Left ventricle myocardium superior (tissue), 1 donor: Measurements from ENCODE around the gene MTF2. TPM values are rescaled to one million over a fixed set of nuclear protein-coding genes. Genes with fewer than 3 reads are reported as not detected.
"Not testable (repeated sequence)": the region's sequence is repeated elsewhere in the genome, so short reads cannot be mapped to it uniquely, and the experiment has no call there.

ENCODE experiments used
- ATAC-seq: fragments of 200-7000 bp; cut with Tn5 transposase; one replicate; pipeline ENCODE4 v1.9.1; 2020; ENCODE audit warnings: mild to moderate bottlenecking, moderate library complexity
- DNase-seq: peaks from one replicate; pipeline ENCODE4 v3.0.0-alpha.2; 2020
- intact Hi-C: fragments of 100-400 bp; cut with micrococcal nuclease; formaldehyde crosslinking; loops from one replicate; pipeline ENCODE4 v1.11.0; 2022
- total RNA-seq: library from RNA; stranded (reverse); fragmentation: NEBNext Ultra II Directional; extraction: Animal tissue kit (Norgen Biotek cat#: 25700); gene quantifications from one replicate; pipeline ENCODE4 v1.2.1, GENCODE V29; 2021
- donor health status: DM: no; HTN: yes; CAD: no; lungs with severe emphysema.

Gene MTF2
- total RNA-seq, 1 donor from 2014 or later: 8.7 TPM

DNA sequence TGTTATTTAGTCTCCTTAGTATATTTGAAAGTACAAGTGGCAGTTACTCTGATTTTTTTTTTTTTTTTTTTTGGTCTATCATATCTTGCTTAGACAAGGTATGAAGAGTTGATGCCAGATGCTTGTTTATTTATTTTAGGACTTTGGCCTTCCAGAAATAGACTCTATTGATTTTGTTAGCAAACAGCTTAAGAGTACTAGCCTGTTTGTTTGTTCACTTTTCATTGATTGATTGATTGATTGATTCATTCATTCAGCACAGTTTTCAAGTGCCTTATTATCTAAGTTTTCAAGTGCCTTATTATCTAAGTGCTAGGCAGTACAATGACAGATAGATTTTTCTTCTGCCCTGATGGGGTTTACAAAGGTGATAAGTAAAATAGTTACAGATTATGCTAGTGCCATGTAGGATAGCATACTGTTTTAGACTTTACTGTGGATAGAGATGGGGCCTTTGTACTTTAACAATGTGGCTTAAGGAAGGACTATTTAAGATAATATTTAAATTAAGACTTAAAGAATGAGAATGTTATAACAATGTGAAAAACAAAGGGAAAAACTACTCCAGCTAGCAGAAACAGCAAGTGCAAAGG lies 50.5 kb downstream of the MTF2 start:
- intact Hi-C loops: no loop called here
- no peak for ATAC-seq
- DNase-seq: no peak

DNA sequence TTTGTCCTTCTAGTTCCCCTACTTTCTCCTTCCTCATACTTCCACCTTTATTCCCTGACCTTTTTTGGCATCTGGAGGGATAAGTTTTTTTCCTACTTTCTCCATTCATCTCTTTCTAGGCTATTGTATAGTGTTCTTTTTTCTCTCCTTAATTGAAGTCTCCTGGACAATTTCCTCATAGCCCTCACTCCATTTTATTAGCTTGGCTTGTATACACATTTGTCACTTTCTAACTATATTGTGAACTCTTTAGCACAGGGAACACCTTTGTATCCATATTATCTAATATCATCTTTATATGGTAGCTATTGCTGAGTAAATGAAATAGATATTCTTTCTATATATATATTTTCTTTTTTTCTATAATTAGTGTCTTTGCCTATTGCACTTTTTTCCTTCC lies 53.6 kb downstream of the MTF2 start:
- DNase-seq (no peak), ATAC-seq (no peak)
- intact Hi-C loops: no loop called here

DNA sequence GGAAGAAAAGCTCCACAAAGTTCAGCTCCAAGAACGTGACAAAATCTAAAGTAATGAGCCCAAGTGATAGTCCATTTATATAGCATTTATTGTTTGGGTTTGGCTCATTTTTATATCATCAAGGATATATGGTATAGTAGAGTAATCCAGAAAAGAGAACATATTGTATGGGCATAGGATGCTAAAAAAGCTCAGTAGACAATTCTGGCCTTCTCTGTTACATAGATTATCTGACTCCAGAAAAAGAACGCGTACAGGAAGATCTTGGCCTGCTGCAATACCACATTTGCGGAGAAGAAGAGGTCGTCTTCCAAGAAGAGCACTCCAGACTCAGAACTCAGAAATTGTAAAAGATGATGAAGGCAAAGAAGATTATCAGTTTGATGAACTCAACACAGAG lies 57.4 kb downstream of the MTF2 start:
- DNase-seq (no peak), ATAC-seq (no peak)
- intact Hi-C loops: no loop called here

DNA sequence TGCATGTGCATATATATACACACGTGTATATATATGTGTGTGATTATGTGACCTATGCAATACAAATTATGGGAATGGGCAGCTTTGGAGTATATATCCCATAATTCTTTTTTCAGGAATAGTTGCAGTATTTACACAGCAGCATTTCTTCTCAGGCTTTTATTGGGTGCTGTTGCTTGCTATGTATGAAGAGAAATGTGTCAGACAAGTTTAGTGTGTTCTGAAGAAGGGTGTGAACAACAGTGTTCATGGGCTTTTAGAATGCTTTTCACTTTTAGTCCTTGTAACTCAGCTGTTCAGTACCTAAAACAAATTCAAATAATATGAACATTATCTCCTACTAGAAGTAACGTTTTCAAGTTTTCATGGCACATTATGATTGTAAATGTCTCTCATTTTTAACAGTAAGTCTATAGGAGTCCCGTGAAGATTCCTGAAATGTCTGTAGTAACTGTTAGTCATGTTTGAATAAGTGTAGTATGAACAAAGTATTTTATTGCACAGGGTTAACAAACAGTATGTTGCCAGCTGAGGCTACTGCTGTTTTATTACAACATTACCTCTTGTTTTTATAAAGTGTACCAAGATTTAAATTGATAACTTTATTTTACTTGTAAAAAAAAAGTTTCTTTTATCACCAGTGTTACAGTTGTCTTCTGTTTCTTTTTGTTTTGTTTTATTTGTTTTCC lies 58.7 kb downstream of the MTF2 start:
- DNase-seq (no peak), ATAC-seq (no peak)
- intact Hi-C loops: no loop called here

DNA sequence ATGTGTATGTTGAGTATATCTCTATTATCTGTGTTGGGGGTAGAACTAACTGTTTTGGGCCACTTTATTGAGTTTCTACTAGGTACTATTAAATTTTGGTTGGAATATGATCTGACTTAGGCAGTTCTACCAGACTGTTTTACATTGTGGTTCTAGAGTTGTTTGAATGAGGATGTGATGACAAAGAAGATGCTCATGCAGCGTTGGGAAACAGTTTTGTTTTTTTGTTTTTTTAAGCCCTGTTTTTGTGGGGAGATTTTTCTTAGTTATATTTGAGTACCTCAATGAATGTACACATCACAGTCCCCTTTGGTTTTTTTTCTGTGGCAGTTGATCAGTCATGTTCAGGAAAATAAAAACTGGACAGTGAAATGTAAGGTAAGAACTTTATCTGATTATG lies 61.0 kb downstream of the MTF2 start:
- ATAC-seq (no peak), DNase-seq (no peak)
- intact Hi-C loops: no loop called here

DNA sequence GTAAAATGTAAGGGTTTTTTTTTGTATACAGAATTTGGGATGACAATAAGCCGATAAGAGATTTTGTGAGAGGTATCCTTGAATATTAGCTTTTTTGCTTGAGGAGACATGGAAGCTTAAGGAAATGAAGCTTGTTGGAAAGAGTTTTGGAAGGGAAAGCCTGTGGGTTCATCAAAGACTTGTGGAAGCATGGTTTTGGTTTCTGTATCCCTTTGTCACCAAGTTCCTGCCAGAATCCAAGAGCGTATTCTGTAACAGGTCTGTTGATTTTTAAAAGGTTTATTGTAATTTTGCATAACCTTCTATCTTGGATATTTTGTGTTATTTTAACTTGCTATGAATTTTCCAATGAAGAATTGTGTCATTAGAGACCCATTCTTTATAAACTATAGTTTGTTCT lies 63.1 kb downstream of the MTF2 start:
- no peak for ATAC-seq
- intact Hi-C loops: no loop called here
- DNase-seq: no peak

DNA sequence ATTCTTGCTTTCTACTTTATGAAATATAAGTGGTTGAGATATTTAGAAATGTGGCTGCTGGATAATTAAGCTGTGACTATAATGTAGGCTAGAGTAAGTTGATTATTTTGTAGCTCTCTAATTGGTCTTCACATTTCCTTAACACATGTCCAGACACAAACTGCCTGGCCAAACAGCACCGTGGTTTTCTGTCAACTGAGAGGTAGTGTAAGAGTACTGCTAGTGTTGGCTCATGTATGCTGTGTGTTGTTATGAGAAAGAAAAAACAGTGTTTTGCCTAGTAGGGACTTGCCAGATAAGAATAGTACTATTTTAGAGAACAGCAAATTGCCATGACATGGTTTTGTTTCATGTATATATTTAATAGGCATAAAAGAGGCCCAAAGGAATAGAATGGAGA lies 64.1 kb downstream of the MTF2 start:
- DNase-seq: no peak
- ATAC-seq: no peak
- intact Hi-C loops: no loop called here

DNA sequence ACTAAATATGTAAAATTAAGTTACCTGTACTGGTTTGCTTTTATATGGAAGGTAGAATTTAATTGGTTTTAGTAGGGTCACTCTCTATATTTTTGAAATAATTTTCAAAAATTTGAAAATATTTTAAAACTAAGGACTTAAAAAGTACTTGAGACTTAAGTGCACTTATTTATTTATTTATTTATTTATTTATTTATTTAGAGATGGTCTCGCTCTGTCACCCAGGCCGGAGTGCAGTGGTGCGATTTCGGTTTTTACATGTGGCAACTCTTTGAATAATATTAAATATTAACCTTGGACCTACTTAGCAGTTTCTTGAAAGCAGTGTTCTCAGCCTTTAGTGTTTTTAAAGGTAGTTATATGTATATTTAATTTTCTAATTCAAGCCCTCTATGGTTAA lies 64.7 kb downstream of the MTF2 start:
- no peak for ATAC-seq
- DNase-seq: no peak
- intact Hi-C loops: no loop called here

DNA sequence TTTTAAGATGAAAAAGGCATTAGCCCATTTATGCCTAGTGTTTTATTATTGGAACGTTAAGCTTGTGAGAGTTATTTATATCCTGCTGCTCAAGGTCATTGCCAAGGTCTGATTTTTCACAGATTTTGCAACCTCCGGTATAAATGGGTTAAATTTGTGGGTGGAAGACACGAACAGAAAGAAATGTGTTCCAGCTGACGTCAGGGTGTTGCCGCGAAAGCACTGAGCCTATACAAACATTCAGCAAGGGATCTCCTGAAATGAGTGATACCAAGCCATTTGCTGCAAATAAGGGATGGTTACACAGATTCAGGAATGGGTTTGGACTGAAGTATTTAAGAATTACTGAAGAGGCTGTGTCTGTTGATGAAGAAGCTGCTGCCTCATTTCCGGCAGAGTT lies 68.9 kb downstream of the MTF2 start:
- ATAC-seq (no peak), DNase-seq (no peak)
- intact Hi-C loops: no loop called here

DNA sequence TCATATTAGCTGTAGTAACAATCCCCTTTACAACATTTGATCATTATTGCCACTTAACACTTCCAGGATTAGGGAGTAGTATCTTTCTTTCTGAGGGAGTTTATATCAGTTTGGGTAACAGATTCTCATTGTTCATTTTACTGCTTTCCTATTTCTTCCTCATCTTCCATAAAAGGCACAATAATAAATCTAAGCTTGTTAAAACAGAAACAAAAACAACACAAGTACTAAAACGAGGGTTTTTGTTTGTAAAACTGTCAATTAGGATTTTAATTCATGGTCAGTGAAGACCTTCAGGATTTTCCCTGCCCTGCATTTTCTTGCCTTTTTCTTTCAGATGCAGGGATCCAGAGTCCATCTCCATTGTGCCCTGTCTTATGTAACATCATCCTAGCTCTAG lies 71.6 kb downstream of the MTF2 start:
- intact Hi-C loops: no loop called here
- ATAC-seq: no peak
- no peak for DNase-seq

DNA sequence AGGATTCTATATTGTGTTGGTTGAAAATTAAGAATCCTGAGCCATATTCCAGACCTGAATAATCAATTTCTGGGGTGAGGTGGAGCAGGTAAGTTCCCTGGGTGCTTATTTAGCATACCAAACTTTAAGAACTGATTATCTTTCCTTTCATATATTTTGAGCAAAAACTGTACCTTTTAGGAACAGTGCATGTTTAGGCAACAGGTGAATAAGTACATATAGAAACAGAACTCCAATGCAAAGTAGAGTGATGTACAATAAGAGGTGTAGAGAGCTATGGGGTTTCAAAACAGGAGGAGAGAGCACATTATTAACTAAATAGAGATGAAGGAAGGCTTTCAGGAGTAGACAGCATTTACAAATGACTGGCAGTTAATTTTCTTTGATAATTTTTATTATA lies 72.4 kb downstream of the MTF2 start:
- ATAC-seq: no peak
- DNase-seq: no peak
- intact Hi-C loops: no loop called here

DNA sequence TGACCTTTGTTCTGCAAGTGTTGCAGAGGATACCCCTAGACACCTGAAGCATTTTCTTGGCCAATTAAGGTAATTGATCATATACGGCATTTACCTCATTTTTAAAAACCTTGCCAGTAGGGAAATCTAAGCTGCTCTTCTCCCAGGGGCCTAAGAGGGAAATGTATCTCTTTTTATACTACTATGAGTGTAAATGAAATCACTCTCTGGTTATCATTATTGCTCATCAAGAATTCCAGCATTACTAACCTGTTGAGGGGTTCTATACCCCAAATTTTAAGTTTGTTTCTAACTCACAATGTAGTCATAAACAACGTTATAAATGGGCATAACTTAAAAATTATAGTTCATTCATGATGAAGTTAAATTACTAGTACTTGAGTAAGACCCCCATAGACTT lies 73.8 kb downstream of the MTF2 start:
- DNase-seq: no peak
- ATAC-seq: no peak
- intact Hi-C loops: no loop called here

DNA sequence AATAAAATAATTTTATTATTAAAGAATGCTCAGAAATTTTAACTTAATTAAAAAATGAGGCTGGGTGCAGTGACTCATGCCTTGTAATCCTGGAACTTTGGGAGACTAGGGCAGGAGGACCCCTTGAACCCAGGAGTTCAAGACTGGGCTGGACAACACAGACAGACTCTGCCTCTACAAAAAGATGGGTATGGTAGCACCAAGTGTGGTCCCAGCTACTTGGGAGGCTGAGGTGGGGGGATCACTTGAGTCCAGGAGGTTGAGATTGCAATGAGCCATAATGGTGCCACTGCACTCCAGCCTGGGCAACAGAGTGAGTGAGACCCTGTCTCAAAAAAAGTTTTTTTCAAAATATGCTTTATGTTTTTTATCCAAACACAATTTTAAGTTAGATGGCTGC lies 75.8 kb downstream of the MTF2 start:
- intact Hi-C loops: no loop called here
- no peak for DNase-seq
- no peak for ATAC-seq

DNA sequence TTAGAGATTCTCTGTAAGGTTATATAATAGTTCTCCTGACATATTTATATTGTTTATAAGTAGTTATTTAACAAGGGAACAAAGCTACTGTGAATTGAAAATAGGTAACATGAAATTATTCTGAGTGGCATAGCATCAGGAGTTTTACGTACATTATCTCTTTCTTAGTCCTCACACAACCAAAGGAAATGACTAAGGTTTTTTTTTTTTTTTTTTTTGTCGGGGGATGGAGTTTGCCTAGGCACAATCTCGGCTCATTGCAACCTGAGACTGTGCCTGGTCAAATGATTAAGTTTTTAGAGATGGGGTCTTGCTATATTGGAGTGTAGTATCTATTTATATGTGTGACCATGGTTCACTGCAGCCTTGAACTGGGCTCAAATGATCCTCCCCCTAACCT lies 76.3 kb downstream of the MTF2 start:
- no peak for DNase-seq
- ATAC-seq: no peak
- intact Hi-C loops: no loop called here

DNA sequence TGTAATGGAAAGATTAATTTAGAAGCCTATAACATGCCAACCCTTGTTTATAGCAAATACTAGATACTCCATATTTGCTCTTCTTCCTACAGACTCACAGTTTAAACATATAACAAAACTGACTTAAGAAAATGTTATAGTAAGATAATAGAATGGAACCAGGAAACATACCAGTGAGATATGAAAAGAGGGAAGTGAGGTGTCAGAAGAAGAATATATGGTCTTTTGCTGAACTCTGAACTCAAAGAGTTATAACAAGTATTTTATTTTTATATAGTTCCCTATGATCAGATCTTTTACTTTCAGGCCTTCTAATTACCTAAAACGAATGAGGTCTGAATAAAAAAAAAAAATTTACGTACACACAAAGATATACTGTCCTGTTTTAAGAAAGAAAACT lies 80.3 kb downstream of the MTF2 start:
- ATAC-seq: no peak
- intact Hi-C loops: no loop called here

DNA sequence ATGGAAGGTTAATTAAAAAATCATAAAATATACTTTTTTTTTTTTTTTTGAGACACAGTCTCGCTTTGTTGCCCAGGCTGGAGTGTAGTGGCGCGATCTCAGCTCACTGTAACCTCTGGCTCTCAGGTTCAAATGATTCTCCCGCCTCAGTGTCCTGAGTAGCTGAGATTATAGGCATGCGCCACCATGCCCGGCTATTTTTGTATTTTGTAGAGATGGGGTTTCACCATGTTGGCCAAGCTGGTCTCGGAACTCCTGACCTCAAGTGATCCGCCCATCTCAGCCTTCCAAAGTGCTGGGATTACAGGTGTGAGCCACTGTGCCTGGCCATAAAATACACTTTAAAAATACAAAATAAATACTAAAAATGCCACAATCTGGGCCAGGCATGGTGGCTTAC lies 84.2 kb downstream of the MTF2 start:
- ATAC-seq, DNase-seq, intact Hi-C loops: not testable (repeated sequence)

More for the DNA sequence above, 80.3 kb downstream of the MTF2 start:
- DNase-seq: no peak

DNA sequence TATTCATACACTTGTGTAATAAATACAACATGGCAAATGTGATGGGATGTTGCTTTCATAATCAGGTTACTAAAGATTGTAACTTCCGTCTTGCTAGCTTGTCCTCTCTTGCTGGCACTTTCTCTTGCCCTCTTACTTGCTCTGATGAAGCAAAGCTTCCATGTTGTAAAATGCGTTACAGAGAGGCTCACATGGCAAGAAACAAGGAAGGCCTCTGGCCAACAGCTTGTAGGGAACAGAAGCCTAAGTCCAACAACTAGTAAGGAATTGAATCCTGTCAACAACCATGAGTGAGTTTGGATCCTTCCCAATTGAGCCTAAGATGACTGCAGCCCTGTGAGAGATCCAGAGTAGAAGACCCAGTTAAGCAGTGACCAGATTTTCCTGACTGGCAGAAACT lies 85.7 kb downstream of the MTF2 start:
- no peak for DNase-seq
- ATAC-seq: peak; percentile 88
- intact Hi-C loops: no loop called here

DNA sequence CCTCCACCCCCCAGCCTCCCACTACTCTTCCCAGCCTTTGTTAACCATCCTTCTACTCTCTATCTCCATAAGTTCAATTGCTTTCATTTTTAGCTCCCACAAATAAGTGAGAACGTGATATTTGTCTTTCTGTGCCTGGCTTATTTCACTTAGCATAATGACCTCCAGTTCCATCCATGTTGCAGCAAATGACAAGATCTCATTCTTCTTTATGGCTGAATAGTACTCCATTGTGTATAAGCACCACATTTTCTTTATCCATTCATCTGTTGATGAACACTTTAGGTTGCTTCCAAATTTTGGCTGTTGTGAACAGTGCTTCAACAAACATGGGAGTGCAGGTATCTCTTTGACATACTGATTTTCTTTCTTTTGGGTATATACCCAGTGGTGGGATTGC lies 86.8 kb downstream of the MTF2 start:
- intact Hi-C loops, DNase-seq, ATAC-seq: not testable (repeated sequence)

DNA sequence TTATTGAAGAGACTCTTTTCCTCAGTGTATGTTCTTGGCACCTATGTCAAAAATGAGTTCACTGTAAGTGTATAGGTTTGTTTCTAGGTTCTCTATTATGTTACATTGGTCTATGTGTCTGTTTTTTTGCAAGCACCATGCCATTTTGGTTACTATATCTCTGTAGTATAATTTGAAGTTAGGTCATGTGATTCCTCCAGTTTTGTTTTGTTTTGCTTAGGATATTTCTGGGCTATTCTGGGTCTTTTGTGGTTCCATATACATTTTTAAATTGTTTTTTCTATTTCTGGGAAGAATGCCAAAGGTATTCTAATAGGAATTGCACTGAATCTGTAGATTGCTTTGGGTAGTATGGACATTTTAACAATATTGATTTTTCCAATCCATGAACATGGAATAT lies 87.9 kb downstream of the MTF2 start:
- DNase-seq (no peak), ATAC-seq (no peak)
- intact Hi-C loops: no loop called here

DNA sequence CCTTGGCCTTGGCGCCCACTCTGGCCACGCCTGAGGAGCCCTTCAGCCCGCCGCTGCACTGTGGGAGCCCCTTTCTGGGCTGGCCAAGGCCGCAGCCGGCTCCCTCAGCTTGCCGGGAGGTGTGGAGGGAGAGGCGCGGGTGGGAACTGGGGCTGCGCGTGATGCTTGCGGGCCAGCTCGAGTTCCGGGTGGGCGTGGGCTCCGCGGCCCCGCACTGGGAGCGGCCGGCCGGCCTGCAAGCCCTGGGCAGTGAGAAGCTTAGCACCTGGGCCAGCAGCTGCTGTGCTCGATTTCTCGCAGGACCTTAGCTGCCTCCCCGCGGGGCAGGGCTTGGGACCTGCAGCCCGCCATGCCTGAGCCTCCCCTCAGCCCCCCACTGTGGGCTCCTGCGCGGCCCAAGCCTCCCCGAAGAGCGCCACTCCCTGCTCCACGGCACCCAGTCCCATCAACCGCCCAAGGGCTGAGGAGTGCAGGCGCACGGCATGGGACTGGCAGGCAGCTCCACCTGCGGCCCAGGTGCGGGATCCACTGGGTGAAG lies 91.1 kb downstream of the MTF2 start:
- not testable (repeated sequence) for ATAC-seq, DNase-seq
- intact Hi-C loops: loop anchor here (10.0 kb wide), 1 partner anchor 85 kb away; no protein-coding TSS in a partner anchor

DNA sequence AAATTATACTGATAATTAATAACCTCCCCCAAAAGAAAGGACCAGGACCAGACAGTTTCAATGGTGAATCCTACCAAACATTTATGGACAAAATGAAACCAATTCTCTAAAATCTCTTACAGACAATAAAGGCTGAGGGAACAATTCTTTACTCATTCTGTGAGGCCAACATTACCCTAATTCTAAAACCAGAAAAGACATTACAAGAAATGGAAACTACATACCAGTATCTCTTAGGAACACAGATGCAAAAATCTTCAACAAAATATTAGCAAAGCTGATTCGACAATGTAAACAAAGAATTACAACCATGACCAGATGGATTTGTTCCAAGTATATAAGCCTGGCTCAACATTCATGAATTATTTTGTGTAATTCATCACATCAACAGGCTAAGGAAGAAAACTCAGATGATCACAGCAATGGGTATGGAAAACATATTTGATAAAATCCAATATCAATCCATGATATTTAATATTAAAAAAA lies 92.5 kb downstream of the MTF2 start:
- DNase-seq (no peak), ATAC-seq (no peak)
- intact Hi-C loops: loop anchor here (10.0 kb wide), 1 partner anchor 87 kb away; no protein-coding TSS in a partner anchor
